DND-41 (cell line): Measurements from ENCODE around the gene PPP1R13B.

ENCODE experiments used
- ATAC-seq: fragments of 200-7000 bp; cut with Tn5 transposase; 3 replicates; pipeline ENCODE4 v1.9.1; 2021; ENCODE audit warnings: low read depth; ENCODE audit not compliant: insufficient read depth
- DNase-seq: peaks from one replicate; pipeline ENCODE4 v3.0.0-alpha.2; 2020
- H2AFZ ChIP-seq: 2 replicates; pipeline ENCODE4 v1.6.0; 2012; ENCODE audit warnings: low read depth, low read length
- H3K27ac ChIP-seq: 2 replicates; pipeline ENCODE4 v1.5.1; 2012; ENCODE audit warnings: low read length, inconsistent platforms
- H3K27me3 ChIP-seq: fragments of 200-600 bp; sonication (generic); 2 replicates; pipeline ENCODE4 v1.6.0; 2012; ENCODE audit warnings: low read length, mild to moderate bottlenecking, inconsistent platforms; ENCODE audit not compliant: insufficient read depth, poor library complexity
- H3K36me3 ChIP-seq: 2 replicates; pipeline ENCODE4 v1.5.1; 2012; ENCODE audit warnings: low read length, inconsistent platforms; ENCODE audit not compliant: insufficient read depth
- H3K4me1 ChIP-seq: 2 replicates; pipeline ENCODE4 v1.5.1; 2012; ENCODE audit warnings: mild to moderate bottlenecking, low read length; ENCODE audit not compliant: insufficient read depth
- H3K4me2 ChIP-seq: 2 replicates; pipeline ENCODE4 v1.6.0; 2012; ENCODE audit warnings: mild to moderate bottlenecking, moderate library complexity, low read length, inconsistent platforms; ENCODE audit not compliant: insufficient read depth
- H3K4me3 ChIP-seq, 2 experiments: fragments of 200-600 bp in 1 of 2; shearing (Covaris generic) in 1 of 2; 2 replicates each; pipeline ENCODE4 v1.5.1; 2012 to 2016; ENCODE audit warnings: inconsistent platforms in 2 of 2, low read length in 2 of 2, mild to moderate bottlenecking in 2 of 2, low read depth in 1 of 2, moderate library complexity in 1 of 2
- H3K79me2 ChIP-seq: 2 replicates; pipeline ENCODE4 v1.6.0; 2012; ENCODE audit warnings: low read length, inconsistent platforms; ENCODE audit not compliant: insufficient read depth
- H3K9ac ChIP-seq: 2 replicates; pipeline ENCODE4 v1.6.0; 2012; ENCODE audit warnings: low read depth, mild to moderate bottlenecking, inconsistent platforms, low read length, moderate library complexity
- H3K9me3 ChIP-seq: 2 replicates; pipeline ENCODE4 v1.5.1; 2012; ENCODE audit warnings: low read length, moderate library complexity, mild to moderate bottlenecking, inconsistent platforms; ENCODE audit not compliant: insufficient read depth, severe bottlenecking
- H4K20me1 ChIP-seq: 2 replicates; pipeline ENCODE4 v1.6.0; 2012; ENCODE audit warnings: low read length; ENCODE audit not compliant: insufficient read depth
- CTCF ChIP-seq: IDR thresholded peaks from 2 replicates; pipeline ENCODE4 v1.5.1; 2012; ENCODE audit warnings: borderline replicate concordance, low read length, moderate library complexity, mild to moderate bottlenecking; ENCODE audit not compliant: poor library complexity, severe bottlenecking; ENCODE audit errors: extremely low read depth
- EZH2 ChIP-seq: IDR thresholded peaks from 3 replicates; pipeline ENCODE4 v1.6.1; 2012; ENCODE audit warnings: borderline replicate concordance, low read depth, mild to moderate bottlenecking, moderate library complexity, low read length, inconsistent platforms; ENCODE audit not compliant: severe bottlenecking

PPP1R13B gene

GRCh38 chr14:103867523-103867953 lies 20.2 kb upstream of the PPP1R13B start:
- no peaks in the 10 kb centered on the region for H3K4me1 ChIP-seq
- H3K9me3 ChIP-seq = no peaks in the 10 kb centered on the region
- no peak for DNase-seq
- TF ChIP-seq CTCF = no peak
- no peak for TF ChIP-seq EZH2
- no peaks in the 10 kb centered on the region for H4K20me1 ChIP-seq
- ATAC-seq = no peak
- H2AFZ ChIP-seq = no peak overlapping the region
- no peaks in the 10 kb centered on the region for H3K27me3 ChIP-seq
- H3K4me2 ChIP-seq = no peak overlapping the region
- H3K79me2 ChIP-seq = no peaks in the 10 kb centered on the region
- no peaks in the 10 kb centered on the region for H3K36me3 ChIP-seq
- H3K27ac ChIP-seq = no peak overlapping the region
- no peak overlapping the region for H3K4me3 ChIP-seq
- H3K9ac ChIP-seq = no peak overlapping the region

GRCh38 chr14:103867020-103867419 lies 19.6 kb upstream of the PPP1R13B start:
- DNase-seq = no peak
- no peaks in the 10 kb centered on the region for H3K27me3 ChIP-seq
- no peaks in the 10 kb centered on the region for H3K79me2 ChIP-seq
- H3K4me3 ChIP-seq = no peak overlapping the region
- no peaks in the 10 kb centered on the region for H3K4me1 ChIP-seq
- no peaks in the 10 kb centered on the region for H3K36me3 ChIP-seq
- H3K9me3 ChIP-seq = no peaks in the 10 kb centered on the region
- H3K9ac ChIP-seq = no peak overlapping the region
- no peak for TF ChIP-seq EZH2
- TF ChIP-seq CTCF = no peak
- H2AFZ ChIP-seq = no peak overlapping the region
- no peak for ATAC-seq
- H3K4me2 ChIP-seq = no peak overlapping the region
- H4K20me1 ChIP-seq = no peaks in the 10 kb centered on the region
- no peak overlapping the region for H3K27ac ChIP-seq

- H2AFZ ChIP-seq = no peak overlapping the region
- no peaks in the 10 kb centered on the region for H3K4me1 ChIP-seq
- H3K9ac ChIP-seq = no peak overlapping the region
- H3K4me3 ChIP-seq = no peak overlapping the region
- no peak for DNase-seq
- H4K20me1 ChIP-seq = no peaks in the 10 kb centered on the region
- H3K27ac ChIP-seq = no peak overlapping the region
- H3K36me3 ChIP-seq = no peaks in the 10 kb centered on the region
- no peaks in the 10 kb centered on the region for H3K79me2 ChIP-seq
- H3K9me3 ChIP-seq = no peaks in the 10 kb centered on the region
- no peak for ATAC-seq
- H3K27me3 ChIP-seq = peaks cover 3% of the 10 kb centered on the region
- H3K4me2 ChIP-seq = no peak overlapping the region
- TF ChIP-seq CTCF (no peak), EZH2 (no peak)
Measured at GRCh38 chr14:103863245-103863644, 15.9 kb upstream of the PPP1R13B start.

- ATAC-seq (no peak), DNase-seq (no peak)
- Histone ChIP-seq H3K9ac (no peak overlapping the region), H2AFZ (no peak overlapping the region), H3K4me2 (no peak overlapping the region), H3K4me3 (no peak overlapping the region), H3K36me3 (no peaks in the 10 kb centered on the region), H3K79me2 (no peaks in the 10 kb centered on the region), H3K27me3 (peaks cover 3% of the 10 kb centered on the region), H4K20me1 (no peaks in the 10 kb centered on the region), H3K9me3 (no peaks in the 10 kb centered on the region), H3K27ac (no peak overlapping the region), H3K4me1 (no peaks in the 10 kb centered on the region)
- TF ChIP-seq CTCF (no peak), EZH2 (no peak)
Measured at GRCh38 chr14:103862393-103862782, 15.0 kb upstream of the PPP1R13B start.
